HEK293T (cell line): Measurements from ENCODE around the gene HPSE2.

Experiments
- ELF4 ChIP-seq: fragments of 450-650 bp; IDR thresholded peaks from 2 replicates; pipeline ENCODE4 v1.6.1; 2017; ENCODE audit warnings: antibody characterized with exemption
- FOXM1 ChIP-seq: fragments of 450-650 bp; IDR thresholded peaks from 2 replicates; pipeline ENCODE4 v1.6.1; 2017; ENCODE audit warnings: mild to moderate bottlenecking, borderline replicate concordance
- L3MBTL2 ChIP-seq: fragments of 450-650 bp; conservative IDR thresholded peaks from 2 replicates; pipeline ENCODE4 v1.6.1; 2016; ENCODE audit warnings: mild to moderate bottlenecking
- LEF1 ChIP-seq: fragments of 450-650 bp; IDR thresholded peaks from 2 replicates; pipeline ENCODE4 v1.6.1; 2017; ENCODE audit warnings: mild to moderate bottlenecking, borderline replicate concordance
- SP1 ChIP-seq: fragments of 450-650 bp; IDR thresholded peaks from 2 replicates; pipeline ENCODE4 v1.6.1; 2017
- SUZ12 ChIP-seq: fragments of 450-650 bp; IDR thresholded peaks from 2 replicates; pipeline ENCODE4 v1.6.1; 2016; ENCODE audit warnings: mild to moderate bottlenecking
- ZNF384 ChIP-seq: fragments of 450-650 bp; IDR thresholded peaks from 2 replicates; pipeline ENCODE4 v1.6.1; 2016
- TF ChIP-seq, protein P1 (sequence below): fragments of 450-650 bp; IDR thresholded peaks from 2 replicates; pipeline ENCODE4 v1.6.1; 2016

DNA sequence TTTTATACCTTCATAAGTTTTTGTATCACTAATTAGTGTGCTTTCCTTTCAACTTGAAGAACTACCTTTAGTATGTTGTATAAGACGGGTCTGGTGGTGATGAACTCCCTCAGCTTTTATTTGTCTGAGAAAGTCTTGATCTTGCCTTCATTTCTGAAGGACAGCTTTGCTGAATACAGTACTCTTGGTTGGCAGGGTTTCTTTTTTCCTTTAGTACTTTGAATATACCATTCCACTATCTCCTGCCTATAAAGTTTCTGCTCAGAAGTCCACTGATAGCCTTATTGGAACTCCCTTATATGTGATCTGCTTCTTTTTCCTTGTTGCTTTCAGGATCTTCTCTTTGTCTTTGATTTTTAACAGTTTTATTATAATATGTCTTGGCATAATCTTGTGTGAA, 230.9 kb downstream of the HPSE2 start:
- TF ChIP-seq ZNF384 (no peak), SUZ12 (no peak), LEF1 (no peak), L3MBTL2 (no peak), ELF4 (no peak), FOXM1 (no peak), SP1 (no peak)
- TF ChIP-seq, protein P1, sequence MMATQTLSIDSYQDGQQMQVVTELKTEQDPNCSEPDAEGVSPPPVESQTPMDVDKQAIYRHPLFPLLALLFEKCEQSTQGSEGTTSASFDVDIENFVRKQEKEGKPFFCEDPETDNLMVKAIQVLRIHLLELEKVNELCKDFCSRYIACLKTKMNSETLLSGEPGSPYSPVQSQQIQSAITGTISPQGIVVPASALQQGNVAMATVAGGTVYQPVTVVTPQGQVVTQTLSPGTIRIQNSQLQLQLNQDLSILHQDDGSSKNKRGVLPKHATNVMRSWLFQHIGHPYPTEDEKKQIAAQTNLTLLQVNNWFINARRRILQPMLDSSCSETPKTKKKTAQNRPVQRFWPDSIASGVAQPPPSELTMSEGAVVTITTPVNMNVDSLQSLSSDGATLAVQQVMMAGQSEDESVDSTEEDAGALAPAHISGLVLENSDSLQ: no peak
